ENCODE measurements around the gene DLGAP3. TPM values are rescaled to one million over a fixed set of nuclear protein-coding genes. Genes with fewer than 3 reads are reported as not detected.
"Not testable (repeated sequence)": the region's sequence is repeated elsewhere in the genome, so short reads cannot be mapped to it uniquely, and the experiment has no call there.

The DLGAP3 gene, protein sequence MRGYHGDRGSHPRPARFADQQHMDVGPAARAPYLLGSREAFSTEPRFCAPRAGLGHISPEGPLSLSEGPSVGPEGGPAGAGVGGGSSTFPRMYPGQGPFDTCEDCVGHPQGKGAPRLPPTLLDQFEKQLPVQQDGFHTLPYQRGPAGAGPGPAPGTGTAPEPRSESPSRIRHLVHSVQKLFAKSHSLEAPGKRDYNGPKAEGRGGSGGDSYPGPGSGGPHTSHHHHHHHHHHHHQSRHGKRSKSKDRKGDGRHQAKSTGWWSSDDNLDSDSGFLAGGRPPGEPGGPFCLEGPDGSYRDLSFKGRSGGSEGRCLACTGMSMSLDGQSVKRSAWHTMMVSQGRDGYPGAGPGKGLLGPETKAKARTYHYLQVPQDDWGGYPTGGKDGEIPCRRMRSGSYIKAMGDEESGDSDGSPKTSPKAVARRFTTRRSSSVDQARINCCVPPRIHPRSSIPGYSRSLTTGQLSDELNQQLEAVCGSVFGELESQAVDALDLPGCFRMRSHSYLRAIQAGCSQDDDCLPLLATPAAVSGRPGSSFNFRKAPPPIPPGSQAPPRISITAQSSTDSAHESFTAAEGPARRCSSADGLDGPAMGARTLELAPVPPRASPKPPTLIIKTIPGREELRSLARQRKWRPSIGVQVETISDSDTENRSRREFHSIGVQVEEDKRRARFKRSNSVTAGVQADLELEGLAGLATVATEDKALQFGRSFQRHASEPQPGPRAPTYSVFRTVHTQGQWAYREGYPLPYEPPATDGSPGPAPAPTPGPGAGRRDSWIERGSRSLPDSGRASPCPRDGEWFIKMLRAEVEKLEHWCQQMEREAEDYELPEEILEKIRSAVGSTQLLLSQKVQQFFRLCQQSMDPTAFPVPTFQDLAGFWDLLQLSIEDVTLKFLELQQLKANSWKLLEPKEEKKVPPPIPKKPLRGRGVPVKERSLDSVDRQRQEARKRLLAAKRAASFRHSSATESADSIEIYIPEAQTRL
- under 1 TPM; 0.24 to 0.28 TPM for total RNA-seq
- long read RNA-seq = 0 reads

DNA sequence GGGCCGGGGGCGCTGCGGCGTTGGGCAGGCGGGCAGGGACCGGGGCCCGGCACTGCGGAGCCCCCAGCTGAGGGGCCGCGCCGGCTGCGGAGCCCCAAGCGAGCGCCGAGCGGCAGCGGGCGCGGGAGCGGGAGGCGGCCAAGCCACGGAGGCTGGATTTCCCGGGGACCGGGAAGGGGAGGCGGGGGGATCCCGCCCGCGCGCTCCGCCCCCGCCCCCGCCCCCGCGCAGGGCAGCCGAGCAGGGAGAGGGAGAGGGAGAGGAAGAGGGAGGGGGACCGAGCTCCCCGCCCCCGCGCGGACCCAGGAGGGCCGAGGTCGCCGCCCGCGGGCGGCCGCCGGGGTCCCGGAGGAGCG, at the start of gene DLGAP3:
Gene DLGAP3, minus strand, starts transcription at position 154 of the 356 bp plus-strand sequence. CDS start 24,267 bp downstream, outside the sequence.
- no peak for DNase-seq
- ATAC-seq = no peak

DNA sequence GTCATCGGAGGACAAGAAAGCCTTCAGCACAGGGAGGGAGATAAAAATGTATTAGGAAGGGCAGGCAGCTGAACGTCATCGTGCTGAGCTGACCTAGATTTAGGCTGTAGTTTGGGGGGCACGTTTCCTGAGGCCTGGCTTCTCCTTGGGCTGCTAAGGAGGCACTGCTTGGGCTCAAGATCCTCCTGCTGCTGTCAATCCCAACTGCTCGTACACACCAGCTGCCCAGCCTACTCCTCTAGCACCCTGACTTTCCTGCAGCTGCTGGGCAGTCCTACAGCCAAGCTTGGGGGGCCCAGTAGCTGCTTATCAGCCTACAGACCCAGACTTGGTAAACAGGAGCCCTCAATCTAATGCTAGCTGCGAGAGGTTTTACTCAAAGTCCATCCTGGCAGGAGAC, 49.5 kb upstream of the DLGAP3 start:
- no peak for ATAC-seq
- intact Hi-C loops (cut with DNase I, micrococcal nuclease) = no loop called here
- DNase-seq = no peak

More for the DNA sequence above, at the start of gene DLGAP3:
- intact Hi-C loops (cut with DNase I, micrococcal nuclease) = no loop called here

DNA sequence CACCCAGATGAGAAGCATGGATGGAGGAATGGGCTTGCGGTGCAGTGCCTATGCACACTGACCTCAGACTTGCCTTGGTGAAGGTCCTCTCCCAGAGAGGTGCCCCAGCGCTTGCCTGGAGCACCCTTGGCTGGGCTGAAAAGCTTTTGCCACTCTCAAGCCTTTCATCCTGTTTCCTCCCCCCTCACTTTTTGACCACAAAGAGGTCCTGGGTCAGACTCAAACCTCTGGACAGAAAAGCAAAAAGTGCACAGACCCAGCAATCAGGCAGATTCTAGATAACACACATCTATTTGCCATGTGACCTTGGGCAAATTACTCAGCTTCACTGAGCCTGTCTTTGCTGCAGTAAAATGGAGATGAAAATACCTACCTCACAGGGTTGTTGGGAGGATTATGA, 48.4 kb upstream of the DLGAP3 start:
- no peak for ATAC-seq
- intact Hi-C loops (cut with DNase I, micrococcal nuclease) = no loop called here
- DNase-seq = no peak

DNA sequence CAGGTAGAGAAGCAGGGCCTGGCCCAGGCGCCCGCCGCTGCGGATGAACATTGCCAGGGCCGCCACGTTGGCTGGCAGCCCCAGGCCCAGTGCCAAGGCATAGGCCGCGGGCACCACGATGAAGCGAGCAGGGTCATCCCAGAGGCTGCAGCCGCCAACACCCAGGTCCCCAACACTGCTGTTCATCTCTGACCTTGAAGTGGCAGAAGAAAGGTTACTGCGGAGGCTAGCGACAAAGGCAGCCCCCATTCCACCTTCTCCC, 47.7 kb upstream of the DLGAP3 start:
- intact Hi-C loops (cut with DNase I, micrococcal nuclease) = no loop called here
- DNase-seq = no peak
- no peak for ATAC-seq

DNA sequence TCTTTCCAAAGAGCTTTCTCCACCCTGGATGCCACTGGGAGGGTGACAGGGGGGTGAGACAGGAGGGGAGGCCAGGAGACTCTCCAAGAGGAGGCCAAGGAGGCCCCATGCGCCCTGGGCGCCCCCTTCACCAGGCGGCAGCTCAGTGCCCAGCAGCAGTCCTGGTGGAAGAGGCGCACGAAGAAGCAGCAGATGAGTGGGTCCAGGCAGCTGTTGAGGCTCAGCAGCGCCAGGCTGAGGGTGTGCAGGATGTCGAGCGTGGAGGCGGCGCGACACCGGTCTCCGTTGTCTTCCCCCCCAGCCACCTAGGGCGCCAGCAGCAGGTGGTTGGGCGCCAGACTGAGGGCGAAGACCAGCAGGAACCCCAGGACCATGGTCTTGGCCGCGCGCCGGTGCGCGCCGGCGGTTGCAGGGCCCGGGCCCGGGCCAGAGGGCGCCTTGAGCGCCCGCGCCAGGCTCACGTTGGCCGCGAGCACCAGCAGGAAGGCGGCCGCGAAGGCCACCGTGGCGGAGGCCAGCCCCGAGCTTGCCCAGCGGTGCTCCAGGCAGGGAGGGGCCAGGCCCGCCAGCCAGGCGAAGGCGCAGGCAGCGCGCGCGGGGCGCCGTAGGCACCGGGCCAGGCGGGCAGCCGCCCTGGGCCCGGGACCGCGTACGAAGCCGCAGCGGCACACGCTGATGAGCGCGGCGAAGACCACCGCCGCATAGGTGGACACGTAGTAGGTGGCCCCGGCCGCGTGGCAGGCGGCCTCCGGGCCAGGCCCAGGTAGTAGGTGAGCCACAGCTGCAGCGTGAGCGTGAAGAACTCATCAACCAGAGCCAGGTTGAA, 47.1 kb upstream of the DLGAP3 start:
- intact Hi-C loops (cut with DNase I, micrococcal nuclease) = no loop called here
- no peak for ATAC-seq
- DNase-seq = no peak

DNA sequence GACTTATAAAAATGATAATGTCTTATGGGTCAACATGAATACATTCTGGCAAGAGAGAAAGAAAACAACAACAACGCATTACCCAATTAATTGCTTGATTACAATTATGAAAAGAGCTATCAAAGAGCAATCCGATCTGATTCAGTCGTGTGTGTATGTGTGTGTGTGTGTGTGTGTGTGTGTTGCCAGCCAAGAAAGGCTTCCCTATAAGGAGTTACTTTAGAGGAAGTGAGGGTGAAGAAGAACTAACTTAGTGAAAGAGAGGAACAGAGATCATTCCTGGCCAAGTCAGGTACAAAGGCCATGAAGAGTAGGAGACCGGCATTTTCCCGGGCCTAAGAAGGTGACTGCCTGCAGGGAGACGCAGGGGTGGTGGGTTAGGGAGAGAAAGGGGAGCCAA, 46.3 kb upstream of the DLGAP3 start:
- intact Hi-C loops (cut with DNase I, micrococcal nuclease) = no loop called here
- DNase-seq = no peak
- no peak for ATAC-seq

DNA sequence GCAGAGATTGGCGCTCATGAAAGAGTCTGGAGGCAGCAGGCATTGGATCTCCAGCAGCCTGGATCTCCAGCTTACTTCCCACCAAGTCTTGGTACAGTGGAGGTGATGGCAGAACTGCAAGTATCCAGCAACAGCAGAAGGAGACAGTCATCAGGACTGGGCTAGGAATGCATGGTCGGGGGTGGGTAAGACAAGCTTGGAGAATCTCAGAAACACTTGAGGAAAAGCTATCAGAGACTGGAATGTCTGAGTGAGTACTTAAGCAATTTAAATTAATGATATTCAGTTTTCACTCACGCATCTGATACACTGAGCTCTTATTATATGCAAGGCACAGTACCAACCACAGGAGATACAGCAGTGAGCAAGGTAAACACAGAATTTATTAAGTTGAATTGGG, 45.9 kb upstream of the DLGAP3 start:
- no peak for ATAC-seq
- no peak for DNase-seq
- intact Hi-C loops (cut with DNase I, micrococcal nuclease) = no loop called here

DNA sequence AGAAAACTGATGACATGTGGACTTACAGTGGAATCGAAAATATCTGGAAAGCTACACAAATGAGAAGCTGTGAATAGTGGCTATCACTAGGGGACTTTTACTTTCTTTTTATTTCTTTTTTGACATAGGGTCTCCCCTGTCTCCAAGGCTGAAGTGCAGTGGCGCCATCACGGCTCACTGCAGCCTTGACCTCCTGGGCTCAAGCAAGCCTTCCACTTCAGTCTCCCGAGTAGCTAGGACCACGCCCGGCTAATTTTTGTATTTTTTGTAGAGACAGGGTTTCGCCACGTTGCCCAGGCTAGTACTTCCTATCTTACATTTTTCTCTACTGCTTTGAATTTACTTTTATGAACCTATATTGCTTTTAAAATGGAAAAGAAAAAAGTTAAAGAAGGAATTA, 45.2 kb upstream of the DLGAP3 start:
- no peak for ATAC-seq
- intact Hi-C loops (cut with DNase I, micrococcal nuclease) = no loop called here
- no peak for DNase-seq

DNA sequence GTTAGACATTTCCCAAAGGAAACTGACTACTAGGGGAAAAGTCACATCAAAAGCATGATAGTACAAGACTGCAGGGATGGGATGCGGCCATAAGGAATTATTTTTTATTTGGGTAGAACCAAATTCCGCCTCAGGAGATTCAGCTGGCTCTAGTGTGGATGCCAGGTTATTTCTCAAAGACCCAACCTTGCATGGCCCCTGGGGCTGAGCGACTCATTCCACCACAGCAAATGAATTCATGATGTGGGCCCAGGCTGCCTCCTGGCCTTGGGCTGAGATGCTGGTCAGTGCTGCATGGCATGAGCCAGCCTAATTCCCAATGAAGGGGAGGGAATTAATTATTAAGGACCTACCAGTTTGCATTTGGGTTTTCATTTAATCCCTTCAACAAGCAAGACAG, 43.9 kb upstream of the DLGAP3 start:
- ATAC-seq (no peak), DNase-seq (no peak)
- intact Hi-C loops (cut with DNase I, micrococcal nuclease) = no loop called here

DNA sequence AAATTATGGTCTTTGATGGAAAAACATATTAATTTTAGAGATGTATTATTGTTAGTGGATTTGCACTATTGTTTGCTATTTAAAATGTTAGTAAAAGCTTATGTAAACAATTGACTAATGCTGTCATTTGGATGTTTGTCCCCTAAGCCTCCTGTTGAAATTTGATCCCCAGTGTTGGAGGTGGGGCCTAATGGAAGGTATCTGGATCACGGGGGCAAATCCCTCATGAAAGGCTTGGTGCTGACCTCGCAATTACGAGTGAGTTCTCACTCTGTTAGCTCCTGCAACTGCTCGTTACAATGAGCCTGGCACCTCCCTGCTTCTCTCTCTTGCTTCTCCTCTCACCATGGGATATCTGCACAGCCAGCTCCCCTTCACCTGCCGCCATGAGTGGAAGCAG, 41.4 kb upstream of the DLGAP3 start:
- no peak for ATAC-seq
- DNase-seq = no peak
- intact Hi-C loops (cut with DNase I, micrococcal nuclease) = no loop called here

DNA sequence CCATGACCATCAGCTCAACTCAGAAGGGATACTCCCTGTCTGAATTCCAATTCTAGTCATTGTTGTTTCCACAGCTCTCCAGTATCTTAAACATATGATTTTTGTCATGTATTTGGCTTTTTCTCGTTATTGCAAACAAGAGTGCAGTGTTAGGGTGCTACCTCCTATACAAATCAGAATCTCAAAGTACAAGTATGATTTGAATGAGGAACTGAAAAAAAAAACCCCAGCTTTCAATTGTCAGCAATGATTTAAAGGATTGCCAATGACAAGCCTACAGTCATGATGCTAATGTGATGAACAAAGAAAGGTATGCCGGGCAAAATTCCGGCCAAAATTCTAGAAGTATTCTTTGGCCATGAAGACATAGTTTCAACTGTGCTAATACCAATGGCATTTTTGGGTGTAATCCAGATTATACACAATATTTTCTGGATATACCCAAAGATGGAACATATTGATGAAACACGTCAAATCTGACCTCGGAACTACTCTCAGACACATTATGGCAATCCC, 40.8 kb upstream of the DLGAP3 start:
- intact Hi-C loops (cut with DNase I, micrococcal nuclease) = no loop called here
- DNase-seq = no peak
- no peak for ATAC-seq

DNA sequence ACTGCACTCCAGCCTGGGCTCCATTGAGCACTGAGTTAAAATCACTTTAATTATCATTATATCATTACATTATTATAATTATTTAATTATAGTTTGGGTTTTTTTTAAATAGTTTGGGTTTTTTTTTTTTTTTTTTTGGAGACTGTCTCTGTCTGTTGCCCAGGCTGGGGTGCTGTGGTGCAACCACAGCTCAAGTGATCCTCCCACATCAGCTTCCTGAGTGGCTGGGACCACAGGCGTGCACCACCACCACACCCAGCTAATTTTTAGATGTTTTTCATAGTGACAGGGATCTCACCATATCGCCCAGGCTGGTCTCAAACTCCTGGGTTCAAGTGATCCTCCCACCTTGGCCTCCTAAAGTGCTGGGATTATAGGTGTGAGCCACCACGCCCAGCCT, 38.8 kb upstream of the DLGAP3 start:
- intact Hi-C loops (cut with DNase I, micrococcal nuclease); DNase-seq; ATAC-seq: not testable (repeated sequence)

DNA sequence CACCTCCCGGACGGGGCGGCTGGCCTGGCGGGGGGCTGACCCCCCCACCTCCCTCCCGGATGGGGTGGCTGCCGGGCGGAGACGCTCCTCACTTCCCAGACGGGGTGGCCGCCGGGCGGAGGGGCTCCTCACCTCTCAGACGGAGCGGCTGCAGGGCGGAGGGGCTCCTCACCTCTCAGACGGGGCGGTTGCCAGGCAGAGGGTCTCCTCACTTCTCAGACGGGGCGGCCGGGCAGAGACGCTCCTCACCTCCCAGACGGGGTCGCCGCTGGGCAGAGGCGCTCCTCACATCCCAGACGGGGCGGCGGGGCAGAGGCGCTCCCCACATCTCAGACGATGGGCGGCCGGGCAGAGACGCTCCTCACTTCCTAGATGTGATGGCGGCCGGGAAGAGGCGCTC, 38.2 kb upstream of the DLGAP3 start:
- intact Hi-C loops (cut with DNase I, micrococcal nuclease); ATAC-seq; DNase-seq: not testable (repeated sequence)

DNA sequence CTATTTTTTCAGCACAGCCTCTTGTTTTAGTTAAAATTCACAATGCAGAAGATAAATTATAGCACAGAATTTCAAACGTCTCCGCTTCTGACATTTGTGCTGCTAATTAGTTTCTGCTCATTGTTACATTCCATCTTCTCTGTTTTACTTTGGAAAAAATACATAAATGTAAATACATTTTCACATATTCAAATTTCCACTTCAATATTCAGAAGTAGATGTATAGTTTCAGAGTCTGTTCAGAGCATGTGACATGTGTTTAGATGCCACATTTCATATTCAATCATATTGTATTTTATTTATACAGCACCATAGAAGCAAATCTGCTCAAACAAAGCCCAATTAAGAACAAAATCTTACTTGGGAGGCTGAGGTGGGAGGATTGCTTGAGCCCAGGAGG, 36.1 kb upstream of the DLGAP3 start:
- DNase-seq (no peak), ATAC-seq (no peak)
- intact Hi-C loops (cut with DNase I, micrococcal nuclease) = no loop called here

DNA sequence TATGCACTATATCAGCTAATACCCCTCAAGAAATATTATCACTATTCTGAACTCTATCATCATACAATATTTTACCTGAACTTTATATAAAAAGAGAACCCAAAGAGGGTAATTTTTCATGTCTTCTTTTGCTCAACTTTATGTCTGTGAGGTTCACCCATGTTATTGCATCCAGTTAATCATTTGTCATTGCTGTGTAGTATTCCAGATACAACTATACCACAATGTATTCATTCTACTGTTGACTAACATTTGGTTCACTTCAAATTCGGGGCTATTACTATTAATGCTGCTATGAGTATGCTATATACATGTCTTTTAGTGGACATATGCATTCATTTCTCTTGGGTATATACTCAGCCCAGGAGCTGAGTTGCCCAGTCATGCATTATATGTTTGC, 21.0 kb upstream of the DLGAP3 start:
- intact Hi-C loops (cut with DNase I, micrococcal nuclease) = no loop called here
- no peak for DNase-seq
- ATAC-seq = no peak

DNA sequence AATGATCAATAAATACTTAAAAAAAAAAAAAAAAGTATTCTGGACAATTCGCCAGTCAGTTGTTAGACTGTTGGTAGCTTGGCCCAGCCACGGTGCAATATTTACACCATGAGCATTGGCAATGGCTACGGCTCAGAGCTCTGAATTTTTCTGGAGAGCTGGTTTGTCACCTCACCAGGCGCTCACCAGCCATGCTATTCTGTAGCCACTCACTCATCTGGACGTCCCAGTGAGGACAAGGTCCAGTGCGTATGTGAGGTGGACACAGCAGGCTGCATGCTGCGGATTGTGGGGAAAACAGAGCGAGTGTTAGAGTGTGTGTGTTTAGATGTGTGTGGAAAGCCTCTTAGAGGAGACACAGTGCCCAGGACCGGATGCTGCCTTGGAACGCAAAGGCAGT, 19.3 kb upstream of the DLGAP3 start:
- DNase-seq; ATAC-seq; intact Hi-C loops (cut with DNase I, micrococcal nuclease): not testable (repeated sequence)

DNA sequence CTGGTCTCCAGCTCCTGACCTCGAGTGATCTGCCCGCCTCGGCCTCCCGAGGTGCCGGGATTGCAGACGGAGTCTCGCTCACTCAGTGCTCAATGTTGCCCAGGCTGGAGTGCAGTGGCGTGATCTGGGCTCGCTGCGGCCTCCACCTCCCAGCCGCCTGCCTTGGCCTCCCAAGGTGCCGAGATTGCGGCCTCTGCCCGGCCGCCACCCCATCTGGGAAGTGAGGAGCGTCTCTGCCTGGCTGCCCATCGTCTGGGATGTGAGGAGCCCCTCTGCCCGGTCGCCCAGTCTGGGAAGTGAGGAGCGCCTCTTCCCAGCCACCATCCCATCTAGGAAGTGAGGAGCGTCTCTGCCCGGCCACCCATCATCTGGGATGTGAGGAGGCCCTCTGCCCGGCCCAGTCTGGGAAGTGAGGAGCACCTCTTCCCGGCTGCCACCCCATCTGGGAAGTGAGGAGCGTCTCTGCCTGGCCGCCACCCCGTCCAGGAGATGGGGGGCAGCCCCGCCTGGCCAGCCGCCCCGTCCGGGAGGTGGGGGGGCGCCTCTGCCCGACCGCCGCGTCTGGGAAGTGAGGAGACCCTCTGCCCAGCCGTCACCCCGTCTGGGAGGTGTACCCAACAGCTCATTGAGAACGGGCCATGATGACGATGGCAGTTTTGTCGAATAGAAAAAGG, 18.3 kb upstream of the DLGAP3 start:
- ATAC-seq; intact Hi-C loops (cut with DNase I, micrococcal nuclease): not testable (repeated sequence)

DNA sequence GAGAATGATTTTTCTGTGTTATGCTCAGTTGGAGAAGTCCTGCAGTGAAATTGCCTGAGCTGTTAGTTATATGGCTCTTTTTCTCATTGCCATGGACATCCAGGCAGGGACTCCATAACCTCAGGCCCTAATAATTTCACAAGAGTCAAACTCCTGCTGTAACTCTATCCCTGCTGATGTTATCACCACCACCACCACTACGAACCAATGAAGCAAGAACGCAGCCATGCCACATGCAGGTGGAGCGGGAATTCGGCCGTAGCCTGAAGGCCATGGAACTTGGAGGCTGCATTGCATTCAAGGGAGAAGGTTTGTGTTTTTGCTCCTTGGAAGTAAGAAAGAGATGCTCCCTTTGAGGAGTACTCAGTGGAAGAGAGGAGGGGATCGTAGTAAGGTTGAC, 16.8 kb upstream of the DLGAP3 start:
- intact Hi-C loops (cut with DNase I, micrococcal nuclease) = no loop called here
- no peak for ATAC-seq
- no peak for DNase-seq

More for the DNA sequence above, 18.3 kb upstream of the DLGAP3 start:
- DNase-seq = not testable (repeated sequence)
